Upper lobe of left lung (tissue), 6 donors: ENCODE measurements around the gene ATP5MC3. TPM values are rescaled to one million over a fixed set of nuclear protein-coding genes. Genes with fewer than 3 reads are reported as not detected.

ENCODE experiments used
- ATAC-seq, 2 donors: fragments of 200-7000 bp; cut with Tn5 transposase; one replicate each; pipeline ENCODE4 v1.9.1; 2022; ENCODE audit warnings: mild to moderate bottlenecking in 2 of 2, moderate library complexity in 2 of 2; ENCODE audit not compliant: low FRiP score in 2 of 2
- DNase-seq, 2 donors: peaks; one replicate each; pipeline ENCODE4 v3.0.0-alpha.2; 2019 to 2020
- H3K27ac ChIP-seq, 4 donors: fragments of 200-600 bp; sonication (generic); one replicate each; pipeline ENCODE4 v1.5.1; 2016 to 2019
- H3K27me3 ChIP-seq, 4 donors: fragments of 200-600 bp; sonication (generic); one replicate each; pipeline ENCODE4 v1.5.1; 2017 to 2019
- H3K36me3 ChIP-seq, 4 donors: fragments of 200-600 bp; sonication (generic); one replicate each; pipeline ENCODE4 v1.5.1; 2016 to 2019
- H3K4me1 ChIP-seq, 4 donors: fragments of 200-600 bp; sonication (generic); one replicate each; pipeline ENCODE4 v1.5.1; 2018 to 2019
- H3K4me3 ChIP-seq, 4 donors: fragments of 200-600 bp; sonication (generic); one replicate each; pipeline ENCODE4 v1.5.1; 2017 to 2019; ENCODE audit warnings: mild to moderate bottlenecking in 2 of 4, moderate library complexity in 1 of 4
- H3K9me3 ChIP-seq, 4 donors: fragments of 200-600 bp; sonication (generic); one replicate each; pipeline ENCODE4 v1.5.1; 2018 to 2019
- EP300 ChIP-seq, 4 donors: sonication (generic); formaldehyde crosslinking; IDR thresholded peaks; one replicate each; pipeline ENCODE4 v1.5.1; 2017; ENCODE audit warnings: antibody characterized with exemption in 4 of 4, control low read depth in 2 of 4
- POLR2A ChIP-seq, 4 donors: fragments of 450-650 bp; IDR thresholded peaks; one replicate each; pipeline ENCODE4 v1.5.1; 2016 to 2017; ENCODE audit warnings: antibody characterized with exemption in 4 of 4, mild to moderate bottlenecking in 2 of 4
- POLR2AphosphoS5 ChIP-seq, 2 donors: sonication (generic); formaldehyde crosslinking; IDR thresholded peaks; one replicate each; pipeline ENCODE4 v1.5.1; 2017; ENCODE audit warnings: antibody characterized with exemption in 2 of 2
- WGBS, 2 donors: methylation state at CpG; one replicate each; pipeline ENCODE4 v1.1.5; 2017 to 2018; 5-methylcytosine and 5-hydroxymethylcytosine counted together
- total RNA-seq, 6 donors: library from RNA; depleted of rRNA in 4 of 6; stranded (reverse); fragments of >200 nt in 4 of 6; gene quantifications; one replicate each; pipeline versions ENCODE4 v1.1.0 to v1.2.1, GENCODE V29; 2016 to 2021
- TF ChIP-seq, protein P1 (sequence below), 6 experiments: fragments of 450-650 bp in 4 of 6; fragments of 200-600 bp in 2 of 6; sonication (generic) in 2 of 6; IDR thresholded peaks; one replicate each; pipeline ENCODE4 v1.5.1; 2016 to 2019; ENCODE audit warnings: antibody characterized with exemption in 6 of 6
- donor health status: DM: no; HTN: no; CAD: no; lungs with moderate emphysema.
- donor health status: DM: no; HTN: yes; CAD: no; lungs with severe emphysema.

ATP5MC3 gene
- total RNA-seq, 6 donors from 2014 or later: 14.8 to 164 (median 107) TPM

DNA sequence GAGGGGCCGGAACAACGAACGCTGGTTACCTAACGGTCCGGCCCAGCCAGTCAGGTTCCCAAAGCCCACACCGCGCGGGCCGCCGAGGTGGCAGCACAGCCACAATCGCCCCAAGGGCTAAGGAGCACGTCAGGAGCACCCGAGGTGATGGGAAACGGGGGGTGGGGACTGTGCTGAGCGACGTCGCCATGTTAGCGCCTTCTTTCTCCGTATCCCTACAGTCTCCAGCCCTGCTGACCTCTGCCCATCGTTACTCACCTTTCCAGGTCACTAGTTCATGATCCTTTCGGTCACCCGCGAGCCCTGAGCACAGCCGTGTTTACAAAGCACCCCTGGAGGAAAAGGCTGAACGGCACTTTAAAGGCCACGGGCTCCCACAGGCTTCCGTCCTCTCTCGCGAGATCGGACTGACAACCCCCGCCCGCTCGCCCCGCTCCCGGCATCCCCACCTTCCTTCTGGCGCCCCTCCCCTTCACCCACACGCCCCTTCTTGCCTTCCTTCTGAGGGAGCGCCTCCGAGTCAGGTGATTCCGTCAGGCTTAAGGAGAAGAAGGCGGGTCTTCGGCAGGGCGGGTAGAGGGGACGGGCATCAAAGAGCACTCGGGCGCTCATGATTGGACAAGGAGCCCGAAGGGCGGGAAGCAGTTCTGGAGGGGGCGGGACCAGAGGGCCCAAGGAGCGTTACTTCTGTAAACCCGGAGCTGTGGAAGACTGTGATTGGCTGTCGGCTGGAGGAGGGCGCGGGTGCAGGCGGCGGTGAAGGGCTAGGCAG is 13.5 kb downstream of the ATP5MC3 start, which contains the start of gene ATF2:
Gene ATF2, minus strand, starts transcription at position 412 of the 772 bp plus-strand sequence. CDS start 31,760 bp downstream, outside the sequence.
- TF ChIP-seq POLR2A (IDR thresholded peaks at IDR 0.05) (peak in 2 of 4 donors; percentile 71 to 81), POLR2AphosphoS5 (IDR thresholded peaks at IDR 0.05) (peak; percentile 76 to 85), EP300 (IDR thresholded peaks at IDR 0.05) (no peak)
- TF ChIP-seq, protein P1, sequence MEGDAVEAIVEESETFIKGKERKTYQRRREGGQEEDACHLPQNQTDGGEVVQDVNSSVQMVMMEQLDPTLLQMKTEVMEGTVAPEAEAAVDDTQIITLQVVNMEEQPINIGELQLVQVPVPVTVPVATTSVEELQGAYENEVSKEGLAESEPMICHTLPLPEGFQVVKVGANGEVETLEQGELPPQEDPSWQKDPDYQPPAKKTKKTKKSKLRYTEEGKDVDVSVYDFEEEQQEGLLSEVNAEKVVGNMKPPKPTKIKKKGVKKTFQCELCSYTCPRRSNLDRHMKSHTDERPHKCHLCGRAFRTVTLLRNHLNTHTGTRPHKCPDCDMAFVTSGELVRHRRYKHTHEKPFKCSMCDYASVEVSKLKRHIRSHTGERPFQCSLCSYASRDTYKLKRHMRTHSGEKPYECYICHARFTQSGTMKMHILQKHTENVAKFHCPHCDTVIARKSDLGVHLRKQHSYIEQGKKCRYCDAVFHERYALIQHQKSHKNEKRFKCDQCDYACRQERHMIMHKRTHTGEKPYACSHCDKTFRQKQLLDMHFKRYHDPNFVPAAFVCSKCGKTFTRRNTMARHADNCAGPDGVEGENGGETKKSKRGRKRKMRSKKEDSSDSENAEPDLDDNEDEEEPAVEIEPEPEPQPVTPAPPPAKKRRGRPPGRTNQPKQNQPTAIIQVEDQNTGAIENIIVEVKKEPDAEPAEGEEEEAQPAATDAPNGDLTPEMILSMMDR (IDR thresholded peaks at IDR 0.05): peak in 2 of 6 experiments; percentile 4 to 22
- peaks cover 0 to 28% (median 20%) of the 10 kb centered on the region in 4 donors for H3K4me1 ChIP-seq
- no peaks in the 10 kb centered on the region for H3K36me3 ChIP-seq
- H3K27me3 ChIP-seq: no peaks in the 10 kb centered on the region
- H3K27ac ChIP-seq: peak within 1 kb of the TSS; percentile 86 to 98 (median 96)
- peak within 1 kb of the TSS; percentile 66 to 93 (median 76) for H3K4me3 ChIP-seq
- 1% methylated on average over 45 to 56 of the region's 56 CpGs for WGBS, 2 donors
- no peaks in the 10 kb centered on the region for H3K9me3 ChIP-seq
- ATAC-seq (peak; percentile 98 to 99), DNase-seq (peak; percentile 96 to 99)

DNA sequence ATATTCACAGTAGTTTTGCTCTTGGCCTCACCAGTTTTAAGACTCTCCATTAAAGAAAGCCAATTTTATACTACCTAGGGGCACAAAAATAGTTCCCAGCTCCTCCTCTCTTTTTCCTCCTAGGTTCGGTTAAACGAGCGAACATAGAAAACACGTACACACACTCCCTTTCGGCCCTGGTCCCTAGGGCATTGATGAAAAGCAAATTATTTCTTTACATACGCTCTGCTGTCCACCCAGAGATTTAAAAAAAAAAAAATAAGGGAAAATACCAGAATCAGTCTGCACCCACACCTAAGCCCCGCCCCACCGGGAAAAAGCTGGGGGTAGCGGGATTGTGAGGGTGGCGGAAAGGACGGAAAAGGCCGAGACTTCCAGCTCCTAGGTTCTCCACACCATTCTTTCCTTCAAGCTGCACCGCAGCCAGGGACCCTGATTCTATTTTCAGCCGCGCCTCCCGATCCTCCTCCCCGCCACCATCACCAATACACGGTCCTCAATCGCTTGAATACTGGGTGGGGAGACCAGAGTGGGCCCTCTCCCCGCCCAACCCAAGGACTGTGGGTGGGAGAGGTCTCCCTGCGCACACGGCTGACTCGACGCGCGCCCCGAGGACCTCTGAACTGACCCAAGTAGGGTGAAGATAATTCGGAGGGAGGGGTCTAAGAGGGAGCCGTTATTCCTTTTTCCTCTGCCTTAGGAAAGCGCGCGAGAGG is 14.3 kb downstream of the ATP5MC3 start:
- H3K4me1 ChIP-seq: peaks cover 0 to 28% (median 20%) of the 10 kb centered on the region in 4 donors
- no peak for TF ChIP-seq EP300 (IDR thresholded peaks at IDR 0.05)
- TF ChIP-seq, protein P1 (IDR thresholded peaks at IDR 0.05): no peak
- no peak for TF ChIP-seq POLR2AphosphoS5 (IDR thresholded peaks at IDR 0.05)
- TF ChIP-seq POLR2A (IDR thresholded peaks at IDR 0.05): no peak
- H3K27me3 ChIP-seq: no peaks in the 10 kb centered on the region
- 2% methylated on average over 29 to 32 of the region's 32 CpGs for WGBS, 2 donors
- ATAC-seq: peak in 1 of 2 donors; percentile 30
- no peaks in the 10 kb centered on the region for H3K36me3 ChIP-seq
- peak overlapping the region; percentile 86 to 98 (median 96) for H3K27ac ChIP-seq
- H3K4me3 ChIP-seq: peak overlapping the region; percentile 66 to 93 (median 76)
- no peaks in the 10 kb centered on the region for H3K9me3 ChIP-seq
- peak in 1 of 2 donors; percentile 31 for DNase-seq

DNA sequence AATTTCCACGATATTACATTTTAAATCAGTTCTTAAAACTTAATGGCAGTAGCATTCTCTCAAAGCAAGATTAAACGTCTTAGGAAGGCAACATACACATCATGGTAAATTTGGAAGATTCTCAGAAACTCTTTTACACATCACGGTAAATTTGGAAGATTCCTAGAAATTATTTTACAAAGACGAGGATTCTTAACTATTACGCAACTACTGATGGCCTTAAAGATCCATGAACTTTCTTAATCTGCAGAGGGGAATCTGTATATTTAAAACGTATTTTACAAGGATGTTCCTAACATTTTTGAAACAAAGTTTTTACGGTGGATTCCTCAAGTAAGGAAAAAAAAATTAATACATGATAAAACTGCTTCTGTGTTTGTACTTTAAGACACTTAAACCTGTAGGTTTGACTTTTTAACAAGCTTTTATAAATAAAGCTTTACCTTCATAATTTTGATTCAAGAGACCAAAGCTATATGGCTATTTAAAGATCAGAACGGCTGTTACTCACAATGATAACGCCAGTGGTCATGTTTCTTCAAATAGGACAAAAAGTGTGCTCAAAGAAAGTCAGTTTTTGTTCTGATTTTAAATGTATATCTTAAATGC is 15.2 kb downstream of the ATP5MC3 start:
- WGBS, 2 donors: 47% methylated on average over 9 of the region's 9 CpGs

DNA sequence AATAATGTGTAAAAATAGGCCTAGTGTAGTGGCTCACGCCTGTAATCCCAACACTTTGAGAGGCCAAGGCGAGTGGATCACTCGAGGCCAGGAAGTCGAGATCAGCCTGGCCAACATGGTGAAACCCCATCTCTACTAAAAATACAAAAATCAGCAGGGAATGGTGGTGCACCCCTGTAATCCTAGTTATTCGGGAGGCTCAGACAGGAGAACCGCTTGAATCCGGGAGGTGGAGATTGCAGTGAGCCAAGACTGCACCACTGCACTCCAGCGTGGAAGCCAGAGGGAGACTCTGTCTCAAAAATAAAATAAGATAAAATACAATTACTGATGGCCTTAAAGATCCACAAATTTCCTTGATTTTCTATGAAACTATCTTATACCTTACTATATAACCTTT is 17.3 kb downstream of the ATP5MC3 start:
- Histone ChIP-seq H3K27me3 (no peaks in the 10 kb centered on the region), H3K36me3 (no peaks in the 10 kb centered on the region), H3K4me3 (no peak overlapping the region), H3K9me3 (no peaks in the 10 kb centered on the region), H3K27ac (no peak overlapping the region), H3K4me1 (peaks cover 4 to 25% (median 17%) of the 10 kb centered on the region in 4 donors)
- no peak for ATAC-seq
- 95 to 98% methylated on average over 8 of the region's 8 CpGs for WGBS, 2 donors
- DNase-seq: no peak
- TF ChIP-seq POLR2A (IDR thresholded peaks at IDR 0.05) (no peak), EP300 (IDR thresholded peaks at IDR 0.05) (no peak), POLR2AphosphoS5 (IDR thresholded peaks at IDR 0.05) (no peak)
- TF ChIP-seq, protein P1 (IDR thresholded peaks at IDR 0.05): no peak

More for the DNA sequence above, 15.2 kb downstream of the ATP5MC3 start:
- H3K27ac ChIP-seq: peak overlapping the region in 2 of 4 donors; percentile 95 to 97
- H3K4me1 ChIP-seq: peaks cover 0 to 28% (median 21%) of the 10 kb centered on the region in 4 donors
- TF ChIP-seq, protein P1 (IDR thresholded peaks at IDR 0.05): no peak
- TF ChIP-seq POLR2A (IDR thresholded peaks at IDR 0.05): no peak
- no peak for ATAC-seq
- no peaks in the 10 kb centered on the region for H3K36me3 ChIP-seq
- no peak for DNase-seq
- H3K4me3 ChIP-seq: peak overlapping the region in 1 of 4 donors; percentile 66
- no peaks in the 10 kb centered on the region for H3K9me3 ChIP-seq
- no peaks in the 10 kb centered on the region for H3K27me3 ChIP-seq
